ENCODE results near the gene SCFD2. TPM values are rescaled to one million over a fixed set of nuclear protein-coding genes. Genes with fewer than 3 reads are reported as not detected.

SCFD2 gene
- polyA plus RNA-seq, 2 of the 4 experiments (the other 2 are of a cell fraction), result 7.6 to 10.8 TPM

DNA sequence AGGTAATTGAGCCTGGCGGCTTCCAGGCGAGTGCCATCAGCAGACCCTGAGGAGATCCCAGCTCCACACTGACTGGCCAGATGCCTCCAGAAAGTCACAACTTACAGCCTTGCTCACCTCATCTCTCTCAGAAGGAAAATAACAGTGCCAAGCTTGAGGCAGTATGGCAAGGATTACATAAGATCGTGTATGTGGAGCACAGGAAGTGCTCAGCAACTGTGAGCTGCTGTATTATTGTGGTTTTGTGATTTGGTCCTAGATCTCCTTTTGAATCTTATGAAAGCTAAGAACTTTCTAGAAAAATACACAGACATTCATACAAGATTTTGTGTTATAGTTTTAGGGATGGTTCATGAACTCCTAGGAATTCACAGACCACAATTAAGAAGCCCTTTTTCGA, 489.8 kb downstream of the SCFD2 start (continued):
- TF ChIP-seq, protein P1, sequence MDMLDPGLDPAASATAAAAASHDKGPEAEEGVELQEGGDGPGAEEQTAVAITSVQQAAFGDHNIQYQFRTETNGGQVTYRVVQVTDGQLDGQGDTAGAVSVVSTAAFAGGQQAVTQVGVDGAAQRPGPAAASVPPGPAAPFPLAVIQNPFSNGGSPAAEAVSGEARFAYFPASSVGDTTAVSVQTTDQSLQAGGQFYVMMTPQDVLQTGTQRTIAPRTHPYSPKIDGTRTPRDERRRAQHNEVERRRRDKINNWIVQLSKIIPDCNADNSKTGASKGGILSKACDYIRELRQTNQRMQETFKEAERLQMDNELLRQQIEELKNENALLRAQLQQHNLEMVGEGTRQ (IDR thresholded peaks at IDR 0.05), result no peak
- TF ChIP-seq, protein P2, sequence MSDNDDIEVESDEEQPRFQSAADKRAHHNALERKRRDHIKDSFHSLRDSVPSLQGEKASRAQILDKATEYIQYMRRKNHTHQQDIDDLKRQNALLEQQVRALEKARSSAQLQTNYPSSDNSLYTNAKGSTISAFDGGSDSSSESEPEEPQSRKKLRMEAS (IDR thresholded peaks at IDR 0.05), result no peak
- no peak for TF ChIP-seq HOXB5 (CRISPR knock-in tag; IDR thresholded peaks at IDR 0.05)
- no peak for TF ChIP-seq PHF8 (IDR thresholded peaks at IDR 0.05; ENCODE audit: borderline replicate concordance, low read depth)
- TF ChIP-seq HDAC2 (IDR thresholded peaks at IDR 0.05), result no peak
- TF ChIP-seq ZSCAN20 (CRISPR knock-in tag; IDR thresholded peaks at IDR 0.05), result no peak

DNA sequence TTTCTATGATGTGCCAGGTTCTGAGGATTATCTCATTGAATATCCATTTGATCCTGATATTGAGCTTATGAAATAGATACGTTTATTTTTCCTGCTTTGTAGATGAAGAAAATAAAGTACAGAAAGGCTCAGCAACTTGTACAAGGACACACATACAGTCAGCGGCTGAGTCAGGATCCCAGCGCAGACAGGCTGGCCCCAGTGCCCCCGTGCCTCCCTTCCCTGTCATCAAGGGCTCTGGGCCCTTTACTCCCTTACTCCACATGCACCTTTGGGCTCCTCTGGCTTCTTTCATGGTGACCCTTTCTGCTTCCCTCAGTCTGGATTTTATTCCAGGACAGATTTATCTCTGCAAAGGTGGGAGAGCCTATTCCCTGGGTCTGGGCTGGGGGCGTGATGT, 490.9 kb downstream of the SCFD2 start:
- TF ChIP-seq CHD4 (IDR thresholded peaks at IDR 0.05; ENCODE audit: borderline replicate concordance) (no peak), CBX8 (IDR thresholded peaks at IDR 0.05) (no peak), HOXA7 (CRISPR knock-in tag; IDR thresholded peaks at IDR 0.05) (no peak), SMC3 (IDR thresholded peaks at IDR 0.05) (no peak)
- TF ChIP-seq, protein P3, sequence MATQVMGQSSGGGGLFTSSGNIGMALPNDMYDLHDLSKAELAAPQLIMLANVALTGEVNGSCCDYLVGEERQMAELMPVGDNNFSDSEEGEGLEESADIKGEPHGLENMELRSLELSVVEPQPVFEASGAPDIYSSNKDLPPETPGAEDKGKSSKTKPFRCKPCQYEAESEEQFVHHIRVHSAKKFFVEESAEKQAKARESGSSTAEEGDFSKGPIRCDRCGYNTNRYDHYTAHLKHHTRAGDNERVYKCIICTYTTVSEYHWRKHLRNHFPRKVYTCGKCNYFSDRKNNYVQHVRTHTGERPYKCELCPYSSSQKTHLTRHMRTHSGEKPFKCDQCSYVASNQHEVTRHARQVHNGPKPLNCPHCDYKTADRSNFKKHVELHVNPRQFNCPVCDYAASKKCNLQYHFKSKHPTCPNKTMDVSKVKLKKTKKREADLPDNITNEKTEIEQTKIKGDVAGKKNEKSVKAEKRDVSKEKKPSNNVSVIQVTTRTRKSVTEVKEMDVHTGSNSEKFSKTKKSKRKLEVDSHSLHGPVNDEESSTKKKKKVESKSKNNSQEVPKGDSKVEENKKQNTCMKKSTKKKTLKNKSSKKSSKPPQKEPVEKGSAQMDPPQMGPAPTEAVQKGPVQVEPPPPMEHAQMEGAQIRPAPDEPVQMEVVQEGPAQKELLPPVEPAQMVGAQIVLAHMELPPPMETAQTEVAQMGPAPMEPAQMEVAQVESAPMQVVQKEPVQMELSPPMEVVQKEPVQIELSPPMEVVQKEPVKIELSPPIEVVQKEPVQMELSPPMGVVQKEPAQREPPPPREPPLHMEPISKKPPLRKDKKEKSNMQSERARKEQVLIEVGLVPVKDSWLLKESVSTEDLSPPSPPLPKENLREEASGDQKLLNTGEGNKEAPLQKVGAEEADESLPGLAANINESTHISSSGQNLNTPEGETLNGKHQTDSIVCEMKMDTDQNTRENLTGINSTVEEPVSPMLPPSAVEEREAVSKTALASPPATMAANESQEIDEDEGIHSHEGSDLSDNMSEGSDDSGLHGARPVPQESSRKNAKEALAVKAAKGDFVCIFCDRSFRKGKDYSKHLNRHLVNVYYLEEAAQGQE (IDR thresholded peaks at IDR 0.05), result no peak
- DNase-seq (ENCODE audit: low read depth in 1 of 2, low spot score in 1 of 2) (no peak), FAIRE-seq (no peak), ATAC-seq (no peak)
- WGBS (ENCODE audit: missing lambda C conversion rate), result 92% methylated on average over 4 of the region's 5 CpGs
- POLR2A ChIA-PET, result no interaction called here
- H3K9me3 ChIP-seq, result no peaks in the 10 kb centered on the region
- no peaks in the 10 kb centered on the region for H3K4me1 ChIP-seq
- no peak overlapping the region for H3K4me3 ChIP-seq
- no peak overlapping the region for H3K27ac ChIP-seq
- H3K4me2 ChIP-seq, result no peak overlapping the region
- CTCF ChIA-PET, result no interaction called here

- POLR2A ChIA-PET, result no interaction called here
Observed at GRCh38 chr4:52873861-52874343, 492.0 kb downstream of the SCFD2 start.

DNA sequence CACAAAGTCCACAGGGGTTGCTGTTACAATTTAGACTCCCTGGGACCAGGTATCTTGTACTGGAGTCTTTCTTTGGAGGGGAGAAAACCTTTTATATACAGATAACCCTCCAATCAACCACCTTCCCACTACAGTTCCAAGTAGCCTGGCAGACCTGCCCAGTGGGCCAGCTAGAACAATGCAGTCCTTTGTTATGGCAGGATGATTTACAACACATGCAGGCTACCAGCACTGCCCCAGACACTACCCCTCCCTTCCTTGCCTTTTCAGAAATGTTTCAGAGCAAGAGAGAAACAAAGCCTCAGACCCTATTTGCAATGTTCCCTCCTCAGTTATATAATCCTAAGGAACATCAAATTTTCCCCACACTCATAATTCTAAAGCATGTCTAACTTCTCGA, 492.7 kb downstream of the SCFD2 start:
- H3K4me1 ChIP-seq, result no peaks in the 10 kb centered on the region
- no peak for FAIRE-seq
- ATAC-seq, result no peak

More at GRCh38 chr4:52873861-52874343, 492.0 kb downstream of the SCFD2 start:
- no peak for FAIRE-seq
- Histone ChIP-seq H3K9me3 (no peaks in the 10 kb centered on the region), H3K4me3 (no peak overlapping the region), H3K27ac (no peak overlapping the region), H3K4me2 (no peak overlapping the region), H3K4me1 (no peaks in the 10 kb centered on the region)
- no peak for TF ChIP-seq ZFP36 (IDR thresholded peaks at IDR 0.05; ENCODE audit: borderline replicate concordance, partially characterized antibody)
- TF ChIP-seq JUN (IDR thresholded peaks at IDR 0.05), result no peak
- no peak for TF ChIP-seq RNF2 (IDR thresholded peaks at IDR 0.05; ENCODE audit: borderline replicate concordance, low read depth)
- TF ChIP-seq FOSL2 (IDR thresholded peaks at IDR 0.05), result no peak
- no peak for TF ChIP-seq FOSL2 (CRISPR knock-in tag; IDR thresholded peaks at IDR 0.05)
- no peak for TF ChIP-seq FOSB (CRISPR knock-in tag; IDR thresholded peaks at IDR 0.05)
- no peak for TF ChIP-seq PHF8 (IDR thresholded peaks at IDR 0.05; ENCODE audit: borderline replicate concordance, low read depth)
- TF ChIP-seq, protein P2 (IDR thresholded peaks at IDR 0.05), result no peak
- no peak for TF ChIP-seq HOXB13 (CRISPR knock-in tag; IDR thresholded peaks at IDR 0.05; ENCODE audit: low read depth)
- no peak for TF ChIP-seq CBX2 (IDR thresholded peaks at IDR 0.05; ENCODE audit: borderline replicate concordance, low read depth)
- no peak for TF ChIP-seq EHMT2 (IDR thresholded peaks at IDR 0.05; ENCODE audit: low read depth)
- TF ChIP-seq JUNB (IDR thresholded peaks at IDR 0.05), result no peak
- TF ChIP-seq EHF (CRISPR knock-in tag; IDR thresholded peaks at IDR 0.05), result no peak
- DNase-seq (ENCODE audit: low read depth in 1 of 2, low spot score in 1 of 2), result no peak
- 88% methylated on average over 10 of the region's 10 CpGs for WGBS (ENCODE audit: missing lambda C conversion rate)
- no peak for ATAC-seq
- CTCF ChIA-PET, result interaction anchor here (0.7 kb wide), 1 partner anchor 1786 kb away, joined by 3 read pairs; no protein-coding TSS in a partner anchor

More for the DNA sequence above, 492.7 kb downstream of the SCFD2 start:
- ChIA-PET POLR2A (no interaction called here), CTCF (no interaction called here)
- 89% methylated on average over 1 of the region's 1 CpG for WGBS (ENCODE audit: missing lambda C conversion rate)
- H3K4me3 ChIP-seq, result no peak overlapping the region
- TF ChIP-seq CEBPB (IDR thresholded peaks at IDR 0.05) (no peak), SREBF2 (IDR thresholded peaks at IDR 0.05) (no peak)
- TF ChIP-seq, protein P3 (IDR thresholded peaks at IDR 0.05), result no peak
- H3K4me2 ChIP-seq, result no peak overlapping the region
- H3K9me3 ChIP-seq, result no peaks in the 10 kb centered on the region
- DNase-seq (ENCODE audit: low read depth in 1 of 2, low spot score in 1 of 2), result no peak
- H3K27ac ChIP-seq, result no peak overlapping the region
